DND-41 (cell line): Measurements from ENCODE around the gene VAV3.

Source experiments
- EZH2 ChIP-seq: IDR thresholded peaks from 3 replicates; pipeline ENCODE4 v1.6.1; 2012; ENCODE audit warnings: borderline replicate concordance, low read depth, mild to moderate bottlenecking, moderate library complexity, low read length, inconsistent platforms; ENCODE audit not compliant: severe bottlenecking
- TF ChIP-seq, protein P1 (sequence below): IDR thresholded peaks from 2 replicates; pipeline ENCODE4 v1.5.1; 2012; ENCODE audit warnings: borderline replicate concordance, low read length, moderate library complexity, mild to moderate bottlenecking; ENCODE audit not compliant: poor library complexity, severe bottlenecking; ENCODE audit errors: extremely low read depth

DNA sequence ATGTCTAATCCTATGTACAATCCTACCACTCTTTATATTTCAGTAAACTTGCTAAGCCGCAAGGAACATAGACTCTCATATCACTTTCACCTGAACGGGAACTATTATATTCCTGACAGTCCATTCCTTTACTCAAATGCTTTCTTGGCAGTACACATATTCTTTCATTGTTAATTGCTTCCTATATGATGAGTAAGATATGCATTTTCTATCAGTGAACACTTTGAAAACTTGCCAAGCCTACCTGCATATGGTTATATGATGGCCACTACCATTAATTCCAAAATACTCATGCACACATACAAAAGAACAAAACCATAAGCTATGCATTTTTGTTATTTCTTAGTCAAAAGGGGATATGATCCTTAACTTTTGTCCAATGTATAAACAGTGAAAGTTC, 341.5 kb downstream of the VAV3 start:
- TF ChIP-seq, protein P1, sequence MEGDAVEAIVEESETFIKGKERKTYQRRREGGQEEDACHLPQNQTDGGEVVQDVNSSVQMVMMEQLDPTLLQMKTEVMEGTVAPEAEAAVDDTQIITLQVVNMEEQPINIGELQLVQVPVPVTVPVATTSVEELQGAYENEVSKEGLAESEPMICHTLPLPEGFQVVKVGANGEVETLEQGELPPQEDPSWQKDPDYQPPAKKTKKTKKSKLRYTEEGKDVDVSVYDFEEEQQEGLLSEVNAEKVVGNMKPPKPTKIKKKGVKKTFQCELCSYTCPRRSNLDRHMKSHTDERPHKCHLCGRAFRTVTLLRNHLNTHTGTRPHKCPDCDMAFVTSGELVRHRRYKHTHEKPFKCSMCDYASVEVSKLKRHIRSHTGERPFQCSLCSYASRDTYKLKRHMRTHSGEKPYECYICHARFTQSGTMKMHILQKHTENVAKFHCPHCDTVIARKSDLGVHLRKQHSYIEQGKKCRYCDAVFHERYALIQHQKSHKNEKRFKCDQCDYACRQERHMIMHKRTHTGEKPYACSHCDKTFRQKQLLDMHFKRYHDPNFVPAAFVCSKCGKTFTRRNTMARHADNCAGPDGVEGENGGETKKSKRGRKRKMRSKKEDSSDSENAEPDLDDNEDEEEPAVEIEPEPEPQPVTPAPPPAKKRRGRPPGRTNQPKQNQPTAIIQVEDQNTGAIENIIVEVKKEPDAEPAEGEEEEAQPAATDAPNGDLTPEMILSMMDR, result no peak
- TF ChIP-seq EZH2, result no peak
